Testis (tissue), 3 donors: ENCODE measurements around the gene CMYA5. TPM values are rescaled to one million over a fixed set of nuclear protein-coding genes. Genes with fewer than 3 reads are reported as not detected.

Source experiments
- DNase-seq: peaks from one replicate; pipeline ENCODE4 v3.0.0-alpha.2; 2019
- H3K27ac ChIP-seq, 2 donors: fragments of 200-600 bp; sonication (generic); one replicate each; pipeline ENCODE4 v1.5.1; 2019
- H3K27me3 ChIP-seq: fragments of 200-600 bp; sonication (generic); one replicate; pipeline ENCODE4 v1.5.1; 2019
- H3K36me3 ChIP-seq: fragments of 200-600 bp; sonication (generic); one replicate; pipeline ENCODE4 v1.5.1; 2017; ENCODE audit warnings: low read depth; ENCODE audit errors: missing control alignments
- H3K4me1 ChIP-seq: fragments of 200-600 bp; sonication (generic); one replicate; pipeline ENCODE4 v1.5.1; 2019
- H3K4me3 ChIP-seq, 2 donors: fragments of 200-600 bp; sonication (generic); one replicate each; pipeline ENCODE4 v1.5.1; 2017 to 2019
- H3K9me3 ChIP-seq: fragments of 200-600 bp; sonication (generic); one replicate; pipeline ENCODE4 v1.5.1; 2017
- CTCF ChIP-seq, 3 experiments: fragments of 450-650 bp in 2 of 3; fragments of 200-600 bp in 1 of 3; sonication (generic) in 1 of 3; IDR thresholded peaks; one replicate each; pipeline ENCODE4 v1.5.1; 2016 to 2019; ENCODE audit warnings: antibody characterized with exemption in 3 of 3, mild to moderate bottlenecking in 2 of 3, moderate library complexity in 1 of 3
- POLR2A ChIP-seq: fragments of 450-650 bp; IDR thresholded peaks from one replicate; pipeline ENCODE4 v1.6.1; 2017; ENCODE audit warnings: antibody characterized with exemption, mild to moderate bottlenecking, moderate library complexity
- WGBS, 2 donors: methylation state at CpG; one replicate each; pipeline ENCODE4 v1.1.5; 2018; 5-methylcytosine and 5-hydroxymethylcytosine counted together
- intact Hi-C: fragments of 100-400 bp; cut with DNase I; formaldehyde crosslinking; loops from one replicate; pipeline ENCODE4 v1.15.1; 2023; ENCODE audit warnings: low total_unique reads
- polyA plus RNA-seq: library from polyadenylated mRNA; stranded (reverse); fragments of 350-450 nt; fragmentation: Illumina TruSeq; extraction: RNeasy Lipid Tissue Mini Kit (QIAGEN cat#74804); gene quantifications from one replicate; pipeline ENCODE4 v1.2.3, GENCODE V29; 2014; ENCODE audit warnings: low read depth, low replicate concordance; ENCODE audit not compliant: insufficient read depth
- total RNA-seq, 2 donors: library from RNA; depleted of rRNA; stranded (reverse); fragments of >200 nt; gene quantifications; one replicate each; pipeline ENCODE4 v1.2.3, GENCODE V29; 2016

CMYA5 gene
- total and polyA plus RNA-seq, 3 donors from 2014 or later, result 2.7 to 33.8 (median 27.3) TPM

GRCh38 chr5:79738349-79738748 is 48.7 kb downstream of the CMYA5 start:
- Histone ChIP-seq H3K36me3 (no peaks in the 10 kb centered on the region), H3K27me3 (no peaks in the 10 kb centered on the region), H3K9me3 (no peaks in the 10 kb centered on the region), H3K4me1 (no peaks in the 10 kb centered on the region), H3K27ac (no peak overlapping the region), H3K4me3 (no peak overlapping the region)
- intact Hi-C loops, result no loop called here
- no peak for DNase-seq
- TF ChIP-seq CTCF (IDR thresholded peaks at IDR 0.05) (no peak), POLR2A (no peak)
- 85 to 89% methylated on average over 5 of the region's 5 CpGs for WGBS, 2 donors

- H3K4me3 ChIP-seq, result no peak overlapping the region
- TF ChIP-seq POLR2A (no peak), CTCF (IDR thresholded peaks at IDR 0.05) (no peak)
- H3K9me3 ChIP-seq, result no peaks in the 10 kb centered on the region
- H3K27me3 ChIP-seq, result no peaks in the 10 kb centered on the region
- H3K36me3 ChIP-seq, result no peaks in the 10 kb centered on the region
- WGBS, 2 donors, result 79 to 82% methylated on average over 3 of the region's 3 CpGs
- intact Hi-C loops, result no loop called here
- H3K27ac ChIP-seq, result no peak overlapping the region
- DNase-seq, result no peak
- H3K4me1 ChIP-seq, result no peaks in the 10 kb centered on the region
These were observed 53.0 kb downstream of the CMYA5 start for GRCh38 chr5:79742549-79743136.

- Histone ChIP-seq H3K27ac (no peak overlapping the region), H3K4me3 (no peak overlapping the region), H3K36me3 (no peaks in the 10 kb centered on the region), H3K4me1 (no peaks in the 10 kb centered on the region), H3K9me3 (no peaks in the 10 kb centered on the region), H3K27me3 (no peaks in the 10 kb centered on the region)
- WGBS, 2 donors, result 92 to 95% methylated on average over 7 of the region's 7 CpGs
- no peak for DNase-seq
- TF ChIP-seq POLR2A, result no peak
- no peak for TF ChIP-seq CTCF (IDR thresholded peaks at IDR 0.05)
- intact Hi-C loops, result no loop called here
These were observed 54.4 kb downstream of the CMYA5 start for GRCh38 chr5:79743846-79744605.

- H3K27me3 ChIP-seq, result no peaks in the 10 kb centered on the region
- TF ChIP-seq POLR2A (no peak), CTCF (IDR thresholded peaks at IDR 0.05) (no peak)
- WGBS, 2 donors, result 89 to 90% methylated on average over 3 of the region's 3 CpGs
These were observed 55.6 kb downstream of the CMYA5 start for GRCh38 chr5:79745255-79745654.

More at GRCh38 chr5:79745255-79745654, 55.6 kb downstream of the CMYA5 start:
- Histone ChIP-seq H3K4me1 (no peaks in the 10 kb centered on the region), H3K27ac (no peak overlapping the region), H3K9me3 (no peaks in the 10 kb centered on the region), H3K36me3 (no peaks in the 10 kb centered on the region), H3K4me3 (no peak overlapping the region)
- intact Hi-C loops, result no loop called here
- DNase-seq, result no peak
